ENCODE data around the gene PHEX.

GRCh38 chrX:22121161-22121560, 89.0 kb downstream of the PHEX start:
- no peak for TF ChIP-seq YY1 (IDR thresholded peaks at IDR 0.05; ENCODE audit: extremely low read depth, insufficient replicate concordance, low read depth, low read length)
- TF ChIP-seq CTCF (IDR thresholded peaks at IDR 0.05 in 2 of 3, conservative IDR thresholded peaks at IDR 0.05 in 1 of 3; ENCODE audit: borderline replicate concordance in 1 of 3, insufficient read depth in 1 of 3, low read depth in 2 of 3, low read length in 2 of 3), result no peak
- no peak for TF ChIP-seq SIN3A (IDR thresholded peaks at IDR 0.05; ENCODE audit: low read depth)
- TF ChIP-seq CEBPB (IDR thresholded peaks at IDR 0.05; ENCODE audit: low read depth), result no peak
- no peak for TF ChIP-seq EZH2 (IDR thresholded peaks at IDR 0.05)
- no peak for TF ChIP-seq SP1 (IDR thresholded peaks at IDR 0.05; ENCODE audit: low read depth)
- no peak for TF ChIP-seq MAX (IDR thresholded peaks at IDR 0.05)
- TF ChIP-seq TCF7L2 (IDR thresholded peaks at IDR 0.05; ENCODE audit: borderline replicate concordance, extremely low read depth, insufficient read depth, insufficient read length), result no peak
- TF ChIP-seq ATF3 (IDR thresholded peaks at IDR 0.05), result no peak
- no peak for TF ChIP-seq EZH2phosphoT487 (IDR thresholded peaks at IDR 0.05; ENCODE audit: borderline replicate concordance)
- TF ChIP-seq POLR2A (IDR thresholded peaks at IDR 0.05; ENCODE audit: borderline replicate concordance, extremely low read depth, insufficient read depth, insufficient read length), result no peak
- no peak for TF ChIP-seq EGR1 (IDR thresholded peaks at IDR 0.05; ENCODE audit: low read depth)
- TF ChIP-seq POLR2AphosphoS5 (IDR thresholded peaks at IDR 0.05; ENCODE audit: low read depth, low read length), result no peak

Data from HCT116 (cell line).